ENCODE results near the gene BOK.

The BOK gene

GRCh38 chr2:241595600-241596140 lies 37.1 kb downstream of the BOK start:
- peaks cover 33% of the 10 kb centered on the region for H3K36me3 ChIP-seq (ENCODE audit: low read depth)
- no peak overlapping the region for H3K27ac ChIP-seq (ENCODE audit: poor library complexity, severe bottlenecking)
- no peaks in the 10 kb centered on the region for H3K4me1 ChIP-seq (ENCODE audit: insufficient read depth, poor library complexity, severe bottlenecking)
- ATAC-seq (ENCODE audit: low read depth) = no peak
- H3K4me3 ChIP-seq (ENCODE audit: severe bottlenecking) = no peak overlapping the region
- DNase-seq (ENCODE audit: low spot score) = no peak
- H3K27me3 ChIP-seq (ENCODE audit: insufficient read depth, poor library complexity, severe bottlenecking) = no peaks in the 10 kb centered on the region
- no peaks in the 10 kb centered on the region for H3K9me3 ChIP-seq (ENCODE audit: severe bottlenecking)
- TF ChIP-seq CTCF (IDR thresholded peaks at IDR 0.05; ENCODE audit: poor library complexity, severe bottlenecking) = peak; percentile 9

GRCh38 chr2:241597561-241597960 lies 39.0 kb downstream of the BOK start:
- Histone ChIP-seq H3K4me3 (ENCODE audit: severe bottlenecking) (no peak overlapping the region), H3K9me3 (ENCODE audit: severe bottlenecking) (no peaks in the 10 kb centered on the region), H3K4me1 (ENCODE audit: insufficient read depth, poor library complexity, severe bottlenecking) (no peaks in the 10 kb centered on the region), H3K27me3 (ENCODE audit: insufficient read depth, poor library complexity, severe bottlenecking) (no peaks in the 10 kb centered on the region), H3K36me3 (ENCODE audit: low read depth) (peaks cover 39% of the 10 kb centered on the region), H3K27ac (ENCODE audit: poor library complexity, severe bottlenecking) (no peak overlapping the region)
- ATAC-seq (ENCODE audit: low read depth) (no peak), DNase-seq (ENCODE audit: low spot score) (no peak)
- no peak for TF ChIP-seq CTCF (IDR thresholded peaks at IDR 0.05; ENCODE audit: poor library complexity, severe bottlenecking)

- DNase-seq (ENCODE audit: low spot score) (no peak), ATAC-seq (ENCODE audit: low read depth) (no peak)
- no peak overlapping the region for H3K27ac ChIP-seq (ENCODE audit: poor library complexity, severe bottlenecking)
- H3K9me3 ChIP-seq (ENCODE audit: severe bottlenecking) = no peaks in the 10 kb centered on the region
- H3K36me3 ChIP-seq (ENCODE audit: low read depth) = peaks cover 39% of the 10 kb centered on the region
- no peaks in the 10 kb centered on the region for H3K4me1 ChIP-seq (ENCODE audit: insufficient read depth, poor library complexity, severe bottlenecking)
- H3K4me3 ChIP-seq (ENCODE audit: severe bottlenecking) = no peak overlapping the region
- H3K27me3 ChIP-seq (ENCODE audit: insufficient read depth, poor library complexity, severe bottlenecking) = no peaks in the 10 kb centered on the region
- TF ChIP-seq CTCF (IDR thresholded peaks at IDR 0.05; ENCODE audit: poor library complexity, severe bottlenecking) = no peak
Observed at GRCh38 chr2:241598061-241598460, 39.5 kb downstream of the BOK start.

- no peak overlapping the region for H3K27ac ChIP-seq (ENCODE audit: poor library complexity, severe bottlenecking)
- peaks cover 37% of the 10 kb centered on the region for H3K36me3 ChIP-seq (ENCODE audit: low read depth)
- TF ChIP-seq CTCF (IDR thresholded peaks at IDR 0.05; ENCODE audit: poor library complexity, severe bottlenecking) = peak; percentile 53
- no peaks in the 10 kb centered on the region for H3K9me3 ChIP-seq (ENCODE audit: severe bottlenecking)
- DNase-seq (ENCODE audit: low spot score) (no peak), ATAC-seq (ENCODE audit: low read depth) (peak; percentile 76; the same call in 2 of the 3 replicates)
- H3K27me3 ChIP-seq (ENCODE audit: insufficient read depth, poor library complexity, severe bottlenecking) = no peaks in the 10 kb centered on the region
- H3K4me1 ChIP-seq (ENCODE audit: insufficient read depth, poor library complexity, severe bottlenecking) = no peaks in the 10 kb centered on the region
- H3K4me3 ChIP-seq (ENCODE audit: severe bottlenecking) = no peak overlapping the region
Observed at GRCh38 chr2:241598487-241598886, 39.9 kb downstream of the BOK start.

GRCh38 chr2:241599615-241600014 lies 41.1 kb downstream of the BOK start:
- peaks cover 37% of the 10 kb centered on the region for H3K36me3 ChIP-seq (ENCODE audit: low read depth)
- H3K9me3 ChIP-seq (ENCODE audit: severe bottlenecking) = no peaks in the 10 kb centered on the region
- H3K27ac ChIP-seq (ENCODE audit: poor library complexity, severe bottlenecking) = no peak overlapping the region
- H3K4me1 ChIP-seq (ENCODE audit: insufficient read depth, poor library complexity, severe bottlenecking) = no peaks in the 10 kb centered on the region
- no peak for DNase-seq (ENCODE audit: low spot score)
- TF ChIP-seq CTCF (IDR thresholded peaks at IDR 0.05; ENCODE audit: poor library complexity, severe bottlenecking) = no peak
- H3K27me3 ChIP-seq (ENCODE audit: insufficient read depth, poor library complexity, severe bottlenecking) = no peaks in the 10 kb centered on the region
- ATAC-seq (ENCODE audit: low read depth) = no peak
- H3K4me3 ChIP-seq (ENCODE audit: severe bottlenecking) = no peak overlapping the region

Data from RWPE2 (cell line).